K562 (cell line): ENCODE data around the gene FIGLA. TPM values are rescaled to one million over a fixed set of nuclear protein-coding genes. Genes with fewer than 3 reads are reported as not detected.

Experiments
- ATAC-seq: fragments of 200-7000 bp; cut with Tn5 transposase; 3 replicates; pipeline ENCODE4 v1.9.1; 2020; ENCODE audit warnings: moderate library complexity
- BruUV-seq: library from RNA; stranded (reverse); fragments of 400-500 nt; replicated peaks from 2 replicates; lab custom pipeline; 2021; lab: Mats Ljungman, UMichigan
- CTCF ChIA-PET: fragments of 300-600 bp; formaldehyde crosslinking; extraction: SDS; loops from one replicate; lab custom pipeline; 2021; ENCODE audit warnings: low intra/inter-chr PET ratio; lab: Yijun Ruan, JAX
- POLR2A ChIA-PET: fragments of 300-600, 350-650 bp; sonication (Branson Sonifier 250); formaldehyde crosslinking; extraction: SDS; loops from one replicate; lab custom pipeline; 2021; ENCODE audit warnings: antibody characterized with exemption, inconsistent platforms; lab: Yijun Ruan, JAX
- DNase-seq, 4 experiments: peaks; one replicate each; pipeline versions ENCODE4 v3.0.0 to v3.0.0-alpha.2; 2011 to 2018; ENCODE audit warnings: low spot score in 3 of 4, mixed read lengths in 3 of 4; ENCODE audit errors: extremely low read depth in 1 of 4
- FAIRE-seq: peaks from 2 replicates; lab custom pipeline; 2011; peaks lifted over from hg19 to GRCh38; lab: Jason Lieb, UNC
- H2AFZ ChIP-seq: 2 replicates; pipeline ENCODE4 v1.6.0; 2011; ENCODE audit warnings: low read depth, low read length, control low read depth, inconsistent platforms
- H3K27ac ChIP-seq: fragments of 200-600 bp; 3 replicates; pipeline ENCODE4 v1.8.0; 2011; ENCODE audit warnings: low read depth, mild to moderate bottlenecking, control low read depth, inconsistent platforms, low read length, moderate library complexity, mixed read lengths; ENCODE audit errors: extremely low read depth
- H3K27me3 ChIP-seq, 2 experiments: fragments of 300-600 bp in 1 of 2; 2 replicates in 1 of 2; 3 replicates in 1 of 2; pipeline versions ENCODE4 v1.6.0 to v1.8.0; 2011; ENCODE audit warnings: inconsistent platforms in 2 of 2, low read length in 2 of 2, mild to moderate bottlenecking in 1 of 2, mixed read lengths in 1 of 2, moderate library complexity in 1 of 2; ENCODE audit not compliant: control insufficient read depth in 2 of 2, insufficient read depth in 2 of 2
- H3K36me3 ChIP-seq: fragments of 300-600 bp; 3 replicates; pipeline ENCODE4 v1.8.0; 2011; ENCODE audit warnings: mild to moderate bottlenecking, low read length, inconsistent platforms; ENCODE audit not compliant: control insufficient read depth, insufficient read depth
- H3K4me1 ChIP-seq, 2 experiments: fragments of 200-600 bp in 1 of 2; replicated peaks in 1 of 2; 2 replicates in 1 of 2; 3 replicates in 1 of 2; pipeline versions ENCODE4 v1.5.1 to v1.8.0; 2011; ENCODE audit warnings: inconsistent platforms in 2 of 2, low read length in 2 of 2, mild to moderate bottlenecking in 1 of 2, mixed read lengths in 1 of 2, moderate library complexity in 1 of 2; ENCODE audit not compliant: control insufficient read depth in 2 of 2, insufficient read depth in 2 of 2
- H3K4me2 ChIP-seq: 2 replicates; pipeline ENCODE4 v1.6.1; 2011; ENCODE audit warnings: low read length, control low read depth, inconsistent platforms, mixed read lengths; ENCODE audit not compliant: insufficient read depth
- H3K4me3 ChIP-seq: fragments of 200-600 bp; sonication (generic), shearing (Covaris generic); 2 replicates; pipeline ENCODE4 v1.5.1; 2016; ENCODE audit warnings: control low read depth, inconsistent platforms
- H3K79me2 ChIP-seq: fragments of 200-600 bp; 3 replicates; pipeline ENCODE4 v1.8.0; 2011; ENCODE audit warnings: low read length, inconsistent platforms; ENCODE audit not compliant: control insufficient read depth, insufficient read depth
- H3K9ac ChIP-seq, 2 experiments: 2 replicates each; pipeline versions ENCODE4 v1.6.0 to v1.6.1; 2011; ENCODE audit warnings: low read depth in 2 of 2, low read length in 2 of 2, control low read depth in 1 of 2, inconsistent platforms in 1 of 2, mild to moderate bottlenecking in 1 of 2, mixed read lengths in 1 of 2; ENCODE audit not compliant: insufficient read depth in 1 of 2
- H3K9me1 ChIP-seq: one replicate; pipeline ENCODE4 v1.6.0; 2011; ENCODE audit warnings: inconsistent platforms, mild to moderate bottlenecking, low read length, moderate library complexity; ENCODE audit not compliant: control insufficient read depth, insufficient read depth
- H3K9me3 ChIP-seq: replicated peaks from 2 replicates; pipeline ENCODE4 v1.5.1; 2011; ENCODE audit warnings: low read depth, low read length, inconsistent platforms; ENCODE audit not compliant: control insufficient read depth, insufficient read depth
- H4K20me1 ChIP-seq: replicated peaks from 2 replicates; pipeline ENCODE4 v1.6.1; 2011; ENCODE audit warnings: low read length, inconsistent platforms, mixed read lengths; ENCODE audit not compliant: control insufficient read depth, insufficient read depth
- BRCA1 ChIP-seq, 2 experiments: fragments of 450-650 bp in 1 of 2; sonication (generic) in 1 of 2; formaldehyde crosslinking in 1 of 2; IDR thresholded peaks; 2 replicates each; pipeline versions ENCODE4 v1.5.0 to v1.6.1; 2017 to 2020; ENCODE audit warnings: mild to moderate bottlenecking in 1 of 2, missing genetic modification reagents in 1 of 2
- C11orf30 ChIP-seq: fragments of 450-650 bp; IDR thresholded peaks from 2 replicates; pipeline ENCODE4 v1.6.1; 2016; ENCODE audit warnings: low read depth, mild to moderate bottlenecking
- ELK1 ChIP-seq: sonication (generic); formaldehyde crosslinking; IDR thresholded peaks from 2 replicates; pipeline ENCODE4 v1.8.1; 2022; ENCODE audit warnings: missing genetic modification reagents
- HNRNPUL1 ChIP-seq: fragments of 200-400 bp; formaldehyde crosslinking; IDR thresholded peaks from 2 replicates; pipeline ENCODE4 v1.6.1; 2017; ENCODE audit warnings: low read length
- RBM25 ChIP-seq: fragments of 200-400 bp; formaldehyde crosslinking; IDR thresholded peaks from 2 replicates; pipeline ENCODE4 v1.6.1; 2018; ENCODE audit warnings: low read length, low read depth, moderate library complexity; ENCODE audit not compliant: severe bottlenecking
- TRIM25 ChIP-seq: fragments of 450-650 bp; IDR thresholded peaks from 2 replicates; pipeline ENCODE4 v1.7.0; 2016; ENCODE audit warnings: borderline replicate concordance
- ZBTB12 ChIP-seq: fragments of 250-450 bp; sonication (Bioruptor Pico); IDR thresholded peaks from 2 replicates; pipeline ENCODE4 v1.4.0; 2020
- ZNF282 ChIP-seq: sonication (generic); formaldehyde crosslinking; IDR thresholded peaks from 2 replicates; pipeline ENCODE4 v1.8.1; 2023; ENCODE audit warnings: missing genetic modification reagents
- ZNF316 ChIP-seq: fragments of 450-650 bp; IDR thresholded peaks from 2 replicates; pipeline ENCODE4 v1.6.1; 2016
- ZNF512 ChIP-seq: IDR thresholded peaks from 2 replicates; pipeline ENCODE4 v1.6.1; 2016; ENCODE audit warnings: missing genetic modification characterization, missing compliant biosample characterization
- WGBS: fragments of 100-300 bp; shearing (Covaris generic); methylation state at CpG from one replicate; pipeline ENCODE4 v1.1.6; 2016; ENCODE audit warnings: low coverage, mixed read lengths; ENCODE audit not compliant: insufficient coverage; ENCODE audit errors: missing lambda C conversion rate; 5-methylcytosine and 5-hydroxymethylcytosine counted together
- in situ Hi-C: fragments of 300-500 bp; cut with MboI; formaldehyde crosslinking; loops from 4 replicates; pipeline ENCODE4 v1.15.0; 2018; ENCODE audit warnings: inconsistent platforms, mixed read lengths
- intact Hi-C: fragments of 100-400 bp; cut with micrococcal nuclease; formaldehyde crosslinking; loops from 2 replicates; pipeline ENCODE4 v1.14.2; 2022
- polyA plus RNA-seq, 8 experiments: library from polyadenylated mRNA; depleted of rRNA in 4 of 8; stranded (reverse) in 5 of 8; unstranded in 3 of 8; fragments of >200 nt; fragmentation: Nextera tagmentation in 2 of 8; fragmentation: Illumina TruSeq in 1 of 8; extraction: Ambion mirVana in 2 of 8; extraction: Trizol in 1 of 8; gene quantifications; 2 replicates each; pipeline versions ENCODE4 v1.2.1 to v1.2.3, GENCODE V29; 2011 to 2014; ENCODE audit warnings: inconsistent platforms in 1 of 8, missing spikeins in 1 of 8
- total RNA-seq, 7 experiments: library from RNA; depleted of rRNA in 6 of 7; stranded (reverse); fragments of >200 nt in 6 of 7; fragmentation: Illumina TruSeq in 2 of 7; extraction: Trizol in 2 of 7; gene quantifications; 2 replicates each; pipeline versions ENCODE4 v1.2.1 to v1.2.3, GENCODE V29; 2011 to 2021; ENCODE audit warnings: low replicate concordance in 1 of 7
- TF ChIP-seq, protein P1 (sequence below): sonication (generic); formaldehyde crosslinking; IDR thresholded peaks from 2 replicates; pipeline ENCODE4 v1.8.0; 2022; ENCODE audit warnings: missing genetic modification reagents, mild to moderate bottlenecking, moderate library complexity, borderline replicate concordance

FIGLA gene
- total and polyA plus RNA-seq, 9 of the 15 experiments (the other 6 are each of a cell fraction or from before 2014, with no cell fraction given): not detected

DNA sequence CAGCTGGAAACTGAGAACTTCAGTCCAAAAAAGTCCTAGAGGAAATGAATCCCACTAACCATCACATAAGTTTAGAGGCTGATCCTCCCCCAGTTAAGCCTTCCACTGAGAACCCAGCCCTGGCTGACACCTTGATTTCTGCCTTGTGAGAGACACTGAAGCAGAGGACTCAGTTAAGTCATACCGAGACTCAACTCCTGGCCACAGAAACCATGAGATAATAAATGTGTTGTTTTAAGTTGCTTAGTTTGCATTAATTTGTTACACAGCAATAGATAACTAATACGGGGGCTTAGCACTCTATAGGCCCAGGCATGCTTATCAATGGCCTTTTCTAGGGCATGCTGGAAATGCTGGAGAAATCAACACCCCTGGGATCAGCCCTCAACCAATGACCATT is 19.0 kb downstream of the FIGLA start:
- 46% methylated on average over 2 of the region's 2 CpGs for WGBS
- H3K4me2 ChIP-seq: no peak overlapping the region
- no peaks in the 10 kb centered on the region for H4K20me1 ChIP-seq
- BruUV-seq: no TSS peak
- in situ Hi-C loops: no loop called here
- H3K4me1 ChIP-seq: peaks cover 7 to 12% of the 10 kb centered on the region in 2 experiments; a peak in 4 of 5 replicates
- H3K9me1 ChIP-seq: no peaks in the 10 kb centered on the region
- ChIA-PET CTCF (no interaction called here), POLR2A (no interaction called here)
- TF ChIP-seq ELK1 (no peak), HNRNPUL1 (no peak), TRIM25 (no peak), RBM25 (no peak), BRCA1 (IDR thresholded peaks at IDR 0.05) (no peak), BRCA1 (CRISPR knock-in tag; IDR thresholded peaks at IDR 0.05) (no peak), ZNF316 (peak; percentile 61), ZBTB12 (CRISPR knock-in tag) (no peak), ZNF282 (CRISPR knock-in tag) (no peak), C11orf30 (peak; percentile 38; the same call in 1 of the 2 replicates), ZNF512 (tag) (no peak)
- TF ChIP-seq, protein P1, sequence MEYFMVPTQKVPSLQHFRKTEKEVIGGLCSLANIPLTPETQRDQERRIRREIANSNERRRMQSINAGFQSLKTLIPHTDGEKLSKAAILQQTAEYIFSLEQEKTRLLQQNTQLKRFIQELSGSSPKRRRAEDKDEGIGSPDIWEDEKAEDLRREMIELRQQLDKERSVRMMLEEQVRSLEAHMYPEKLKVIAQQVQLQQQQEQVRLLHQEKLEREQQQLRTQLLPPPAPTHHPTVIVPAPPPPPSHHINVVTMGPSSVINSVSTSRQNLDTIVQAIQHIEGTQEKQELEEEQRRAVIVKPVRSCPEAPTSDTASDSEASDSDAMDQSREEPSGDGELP (CRISPR knock-in tag): no peak
- DNase-seq (no peak), ATAC-seq (no peak), FAIRE-seq (no peak)
- H3K4me3 ChIP-seq: no peak overlapping the region
- no peak overlapping the region for H2AFZ ChIP-seq
- no peaks in the 10 kb centered on the region; a peak in 1 of 5 replicates for H3K27me3 ChIP-seq
- no peaks in the 10 kb centered on the region for H3K9me3 ChIP-seq
- no peak overlapping the region for H3K9ac ChIP-seq
- no peaks in the 10 kb centered on the region for H3K36me3 ChIP-seq
- H3K27ac ChIP-seq: no peak overlapping the region
- H3K79me2 ChIP-seq: peaks cover 5% of the 10 kb centered on the region; the same call in 1 of the 3 replicates
- intact Hi-C loops: no loop called here
